Activated B cell treated with CpG ODN at 0.5 μM for 24 hours (primary cell): Measurements from ENCODE around the gene FAM111B. TPM values are rescaled to one million over a fixed set of nuclear protein-coding genes. Genes with fewer than 3 reads are reported as not detected.
"Not testable (repeated sequence)": the region's sequence is repeated elsewhere in the genome, so short reads cannot be mapped to it uniquely, and the experiment has no call there.

Experiments
- ATAC-seq: fragments of 200-7000 bp; cut with Tn5 transposase; one replicate; pipeline ENCODE4 v1.10.0; 2021; ENCODE audit warnings: low read depth, mild to moderate bottlenecking, moderate library complexity
- CTCF ChIA-PET: fragments of 350-600 bp; sonication (Branson Sonifier 250); formaldehyde crosslinking; loops from one replicate; lab custom pipeline; 2021; ENCODE audit warnings: antibody characterized with exemption; lab: Charles Lee
- POLR2A ChIA-PET: fragments of 350-600 bp; sonication (Branson Sonifier 250); formaldehyde crosslinking; loops from one replicate; lab custom pipeline; 2021; ENCODE audit warnings: antibody characterized with exemption; lab: Charles Lee
- DNase-seq: peaks from one replicate; pipeline ENCODE4 v3.0.0; 2022
- H3K27ac Mint-ChIP-seq: one replicate; pipeline ENCODE4 v1.8.0; 2020; ENCODE audit warnings: mixed read lengths
- H3K27me3 Mint-ChIP-seq: one replicate; pipeline ENCODE4 v1.8.0; 2021; ENCODE audit warnings: mixed read lengths
- H3K36me3 Mint-ChIP-seq: one replicate; pipeline ENCODE4 v1.8.0; 2021; ENCODE audit warnings: low read depth, mixed read lengths
- H3K4me1 Mint-ChIP-seq: one replicate; pipeline ENCODE4 v1.8.0; 2021; ENCODE audit warnings: mixed read lengths
- H3K4me3 Mint-ChIP-seq: one replicate; pipeline ENCODE4 v1.8.0; 2020; ENCODE audit warnings: mild to moderate bottlenecking, mixed read lengths
- H3K9me3 Mint-ChIP-seq: one replicate; pipeline ENCODE4 v1.8.0; 2020; ENCODE audit warnings: mixed read lengths
- CTCF ChIP-seq: fragments of 200-600 bp; IDR thresholded peaks from one replicate; pipeline ENCODE4 v1.8.0; 2022; ENCODE audit warnings: antibody characterized with exemption, mild to moderate bottlenecking
- intact Hi-C: fragments of 100-400 bp; cut with micrococcal nuclease; formaldehyde crosslinking; loops from one replicate; pipeline ENCODE4 v1.15.1; 2024
- total RNA-seq: library from RNA; stranded (reverse); gene quantifications from 2 replicates; pipeline ENCODE4 v1.2.3, GENCODE V29; 2022

Gene FAM111B
- total RNA-seq = 48.0 and 49.1 TPM in 2 replicates

GRCh38 chr11:59106363-59107336, at the start of gene FAM111B:
FAM111B (plus strand) TSS chr11:59107237; CDS start chr11:59109626, 2,389 bp downstream.
- ChIA-PET POLR2A (interaction anchor here (0.7 to 4.5 kb wide), 25 partner anchors 10 to 1261 kb away, joined by 3 to 46 read pairs (median 4); partner anchors contain the start of genes FAM111A, LPXN and MPEG1), CTCF (interaction anchor here (0.7 to 2.9 kb wide), 8 partner anchors 10 to 148 kb away, joined by 3 to 21 read pairs (median 10); no protein-coding TSS in a partner anchor)
- ATAC-seq (peak; percentile 33), DNase-seq (peak; percentile 43)
- Mint-ChIP-seq H3K36me3 (peaks cover 21% of the 10 kb centered on the region), H3K27me3 (no peaks in the 10 kb centered on the region), H3K27ac (peak within 1 kb of the TSS; percentile 84), H3K4me3 (peak within 1 kb of the TSS; percentile 94), H3K9me3 (no peaks in the 10 kb centered on the region), H3K4me1 (peaks cover 84% of the 10 kb centered on the region)
- TF ChIP-seq CTCF = no peak
- intact Hi-C loops = loop anchor here (1.0 kb wide), 2 partner anchors 11 to 30 kb away; no protein-coding TSS in a partner anchor

- POLR2A ChIA-PET = interaction anchor here (0.8 to 2.6 kb wide), 17 partner anchors 18 to 485 kb away, joined by 3 to 28 read pairs (median 4); partner anchors contain the start of genes FAM111A, FAM111B, MPEG1 and ZFP91
- ATAC-seq (peak; percentile 92), DNase-seq (peak; percentile 95)
- peak; percentile 76 for TF ChIP-seq CTCF
- Mint-ChIP-seq H3K4me1 (peaks cover 65% of the 10 kb centered on the region), H3K27ac (peak overlapping the region; percentile 95), H3K4me3 (peak overlapping the region; percentile 95)
- H3K27me3 Mint-ChIP-seq, H3K9me3 Mint-ChIP-seq, H3K36me3 Mint-ChIP-seq: not testable (repeated sequence)
- CTCF ChIA-PET = interaction anchor here (0.6 to 3.6 kb wide), 39 partner anchors 9 to 482 kb away, joined by 3 to 49 read pairs (median 5); partner anchors contain the start of genes DTX4, FAM111A, FAM111B and GLYATL2
- intact Hi-C loops = loop anchor here (1.0 to 10.0 kb wide), 13 partner anchors 18 to 490 kb away; partner anchors contain the start of gene OR5A1
Measured at GRCh38 chr11:59058120-59059033, 48.7 kb upstream of the FAM111B start.

GRCh38 chr11:59060096-59060495, 46.9 kb upstream of the FAM111B start:
- ChIA-PET CTCF (interaction anchor here (1.0 to 3.6 kb wide), 3 partner anchors 13 to 102 kb away, joined by 3 to 38 read pairs (median 5); no protein-coding TSS in a partner anchor), POLR2A (interaction anchor here (0.6 to 1.4 kb wide), 3 partner anchors 42 to 652 kb away, joined by 4 to 6 read pairs (median 4); partner anchors contain the start of gene FAM111B)
- H3K27ac Mint-ChIP-seq, H3K36me3 Mint-ChIP-seq, intact Hi-C loops, H3K9me3 Mint-ChIP-seq, H3K4me3 Mint-ChIP-seq, ATAC-seq, H3K27me3 Mint-ChIP-seq, DNase-seq: not testable (repeated sequence)
- peaks cover 50% of the 10 kb centered on the region for H3K4me1 Mint-ChIP-seq

- no peaks in the 10 kb centered on the region for H3K36me3 Mint-ChIP-seq
- H3K4me3 Mint-ChIP-seq = no peak overlapping the region
- POLR2A ChIA-PET = interaction anchor here (0.6 to 1.1 kb wide), 2 partner anchors 25 to 487 kb away, joined by 3 to 16 read pairs; no protein-coding TSS in a partner anchor
- no peaks in the 10 kb centered on the region for H3K27me3 Mint-ChIP-seq
- no peaks in the 10 kb centered on the region for H3K9me3 Mint-ChIP-seq
- DNase-seq (no peak), ATAC-seq (no peak)
- peaks cover 28% of the 10 kb centered on the region for H3K4me1 Mint-ChIP-seq
- TF ChIP-seq CTCF = no peak
- CTCF ChIA-PET = interaction anchor here (0.9 to 1.5 kb wide), 2 partner anchors 73 to 95 kb away, joined by 3 to 7 read pairs; no protein-coding TSS in a partner anchor
- no peak overlapping the region for H3K27ac Mint-ChIP-seq
- intact Hi-C loops = no loop called here
Measured at GRCh38 chr11:59062602-59063529, 44.2 kb upstream of the FAM111B start.

GRCh38 chr11:59063996-59064727, 42.9 kb upstream of the FAM111B start:
- H3K4me3 Mint-ChIP-seq, H3K27me3 Mint-ChIP-seq, ATAC-seq, H3K9me3 Mint-ChIP-seq, H3K27ac Mint-ChIP-seq, intact Hi-C loops, POLR2A ChIA-PET, DNase-seq, H3K36me3 Mint-ChIP-seq: not testable (repeated sequence)
- peaks cover 15% of the 10 kb centered on the region for H3K4me1 Mint-ChIP-seq
- CTCF ChIA-PET = interaction anchor here (1.5 kb wide), 1 partner anchor 72 kb away, joined by 7 read pairs; no protein-coding TSS in a partner anchor
